DOHH2 (cell line): ENCODE measurements around the gene ZNF264.

Source experiments
- H3F3A ChIP-seq: fragments of 200-600 bp; sonication (generic), shearing (Covaris generic); 2 replicates; pipeline ENCODE4 v1.6.0; 2016; ENCODE audit warnings: antibody characterized with exemption, mild to moderate bottlenecking; ENCODE audit not compliant: control insufficient read depth, insufficient read depth
- H3K27ac ChIP-seq: fragments of 200-600 bp; sonication (generic); 2 replicates; pipeline ENCODE4 v1.5.1; 2014; ENCODE audit warnings: low read depth, mild to moderate bottlenecking, low read length, moderate library complexity
- H3K27me3 ChIP-seq: fragments of 200-600 bp; sonication (generic); 2 replicates; pipeline ENCODE4 v1.6.1; 2014; ENCODE audit warnings: mild to moderate bottlenecking, low read length, mixed read lengths; ENCODE audit not compliant: control insufficient read depth
- H3K36me3 ChIP-seq: fragments of 200-600 bp; sonication (generic); 2 replicates; pipeline ENCODE4 v1.6.1; 2014; ENCODE audit warnings: mild to moderate bottlenecking, low read length, moderate library complexity, mixed read lengths; ENCODE audit not compliant: control insufficient read depth
- H3K4me1 ChIP-seq: fragments of 200-600 bp; sonication (generic); 2 replicates; pipeline ENCODE4 v1.6.1; 2014; ENCODE audit warnings: mild to moderate bottlenecking, low read length, mixed read lengths; ENCODE audit not compliant: control insufficient read depth
- H3K4me2 ChIP-seq: fragments of 200-600 bp; sonication (generic); 2 replicates; pipeline ENCODE4 v1.6.0; 2014; ENCODE audit warnings: mild to moderate bottlenecking, low read length, moderate library complexity
- H3K4me3 ChIP-seq: fragments of 200-600 bp; sonication (generic); 2 replicates; pipeline ENCODE4 v1.5.1; 2014; ENCODE audit warnings: mild to moderate bottlenecking, low read length, mixed read lengths
- H3K79me2 ChIP-seq: fragments of 200-600 bp; sonication (generic); 2 replicates; pipeline ENCODE4 v1.6.1; 2014; ENCODE audit warnings: mild to moderate bottlenecking, low read length, mixed read lengths; ENCODE audit not compliant: control insufficient read depth
- H3K9me2 ChIP-seq: fragments of 200-600 bp; sonication (generic); replicated peaks from 2 replicates; pipeline ENCODE4 v1.6.1; 2014; ENCODE audit warnings: mild to moderate bottlenecking, low read length, mixed read lengths; ENCODE audit not compliant: control insufficient read depth
- H3K9me3 ChIP-seq: fragments of 200-600 bp; sonication (generic); 2 replicates; pipeline ENCODE4 v1.6.1; 2014; ENCODE audit warnings: antibody characterized with exemption, low read length, mixed read lengths; ENCODE audit not compliant: control insufficient read depth, insufficient read depth
- H4K20me1 ChIP-seq: fragments of 200-600 bp; sonication (generic); 2 replicates; pipeline ENCODE4 v1.6.0; 2014; ENCODE audit warnings: low read depth, mild to moderate bottlenecking, antibody characterized with exemption, low read length, moderate library complexity; ENCODE audit not compliant: control insufficient read depth, insufficient read depth
- EZH2phosphoT487 ChIP-seq: fragments of 200-600 bp; sonication (generic); IDR thresholded peaks from 2 replicates; pipeline ENCODE4 v1.6.1; 2017; ENCODE audit warnings: borderline replicate concordance, mild to moderate bottlenecking, antibody characterized with exemption, low read length, moderate library complexity, mixed read lengths
- TF ChIP-seq, protein P1 (sequence below): fragments of 200-600 bp; sonication (generic); IDR thresholded peaks from one replicate; pipeline ENCODE4 v1.5.1; 2014; ENCODE audit warnings: antibody characterized with exemption, mild to moderate bottlenecking, low read depth, low read length; ENCODE audit not compliant: poor library complexity, severe bottlenecking

ZNF264 gene

DNA sequence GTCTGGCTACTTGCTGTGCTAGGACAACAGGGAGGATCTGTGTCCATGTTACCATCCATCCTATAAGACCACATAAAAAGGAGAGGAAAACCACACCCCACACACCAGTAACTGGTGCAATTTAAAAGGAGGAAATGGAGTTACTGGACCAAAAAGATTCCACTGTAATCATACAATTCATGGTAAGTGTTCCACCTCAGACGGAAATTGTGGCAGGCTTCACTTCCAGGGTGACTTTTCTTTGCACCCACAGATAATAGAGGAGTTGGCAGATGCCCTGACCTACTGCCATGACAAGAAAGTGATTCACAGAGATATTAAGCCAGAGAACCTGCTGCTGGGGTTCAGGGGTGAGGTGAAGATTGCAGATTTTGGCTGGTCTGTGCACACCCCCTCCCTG, 41.9 kb downstream of the ZNF264 start:
- H3K4me3 ChIP-seq: no peak overlapping the region
- H3K36me3 ChIP-seq: no peaks in the 10 kb centered on the region
- peaks cover 15% of the 10 kb centered on the region; the same call in 1 of the 2 replicates for H3K9me3 ChIP-seq
- no peaks in the 10 kb centered on the region for H3F3A ChIP-seq
- no peaks in the 10 kb centered on the region for H3K4me1 ChIP-seq
- TF ChIP-seq, protein P1, sequence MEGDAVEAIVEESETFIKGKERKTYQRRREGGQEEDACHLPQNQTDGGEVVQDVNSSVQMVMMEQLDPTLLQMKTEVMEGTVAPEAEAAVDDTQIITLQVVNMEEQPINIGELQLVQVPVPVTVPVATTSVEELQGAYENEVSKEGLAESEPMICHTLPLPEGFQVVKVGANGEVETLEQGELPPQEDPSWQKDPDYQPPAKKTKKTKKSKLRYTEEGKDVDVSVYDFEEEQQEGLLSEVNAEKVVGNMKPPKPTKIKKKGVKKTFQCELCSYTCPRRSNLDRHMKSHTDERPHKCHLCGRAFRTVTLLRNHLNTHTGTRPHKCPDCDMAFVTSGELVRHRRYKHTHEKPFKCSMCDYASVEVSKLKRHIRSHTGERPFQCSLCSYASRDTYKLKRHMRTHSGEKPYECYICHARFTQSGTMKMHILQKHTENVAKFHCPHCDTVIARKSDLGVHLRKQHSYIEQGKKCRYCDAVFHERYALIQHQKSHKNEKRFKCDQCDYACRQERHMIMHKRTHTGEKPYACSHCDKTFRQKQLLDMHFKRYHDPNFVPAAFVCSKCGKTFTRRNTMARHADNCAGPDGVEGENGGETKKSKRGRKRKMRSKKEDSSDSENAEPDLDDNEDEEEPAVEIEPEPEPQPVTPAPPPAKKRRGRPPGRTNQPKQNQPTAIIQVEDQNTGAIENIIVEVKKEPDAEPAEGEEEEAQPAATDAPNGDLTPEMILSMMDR: no peak
- TF ChIP-seq EZH2phosphoT487: no peak
- H3K27ac ChIP-seq: no peak overlapping the region
- H4K20me1 ChIP-seq: no peaks in the 10 kb centered on the region
- no peaks in the 10 kb centered on the region for H3K27me3 ChIP-seq
- H3K9me2 ChIP-seq: no peaks in the 10 kb centered on the region
- no peak overlapping the region for H3K4me2 ChIP-seq
- no peaks in the 10 kb centered on the region for H3K79me2 ChIP-seq

DNA sequence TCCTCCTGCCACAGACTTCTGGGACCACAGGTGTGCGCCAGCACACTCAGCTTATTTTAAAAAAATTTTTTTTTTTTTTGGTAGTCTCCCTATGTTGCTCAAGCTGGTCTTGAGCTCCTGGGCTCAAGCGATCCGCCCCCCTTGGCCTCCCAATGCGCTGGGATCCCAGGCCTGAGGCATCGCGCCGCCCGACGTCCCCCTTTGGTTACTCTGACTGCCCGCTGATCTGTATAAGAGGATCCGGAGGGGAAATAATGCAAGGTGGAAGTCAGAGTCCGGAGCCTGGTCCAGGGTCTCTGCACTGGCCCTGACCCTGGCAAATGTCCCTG, 48.6 kb downstream of the ZNF264 start:
- Histone ChIP-seq H4K20me1 (no peaks in the 10 kb centered on the region), H3K4me2 (peak overlapping the region; percentile 78), H3K4me3 (peak overlapping the region; percentile 85), H3K27ac (0 out of 2 replicates have a peak overlapping the region, but pooled peaks have one; percentile 43), H3K27me3 (no peaks in the 10 kb centered on the region), H3K9me3 (peaks cover 11% of the 10 kb centered on the region; the same call in 1 of the 2 replicates), H3K79me2 (peaks cover 5% of the 10 kb centered on the region; the same call in 1 of the 2 replicates), H3K4me1 (peaks cover 12% of the 10 kb centered on the region), H3K36me3 (no peaks in the 10 kb centered on the region; the same call in 1 of the 2 replicates), H3F3A (no peaks in the 10 kb centered on the region), H3K9me2 (no peaks in the 10 kb centered on the region)
- TF ChIP-seq, protein P1: no peak
- TF ChIP-seq EZH2phosphoT487: no peak

- Histone ChIP-seq H3K27ac (peak within 1 kb of the TSS; percentile 43), H4K20me1 (no peaks in the 10 kb centered on the region), H3K9me3 (peaks cover 10% of the 10 kb centered on the region; the same call in 1 of the 2 replicates), H3K36me3 (no peaks in the 10 kb centered on the region; the same call in 1 of the 2 replicates), H3K4me2 (peak within 1 kb of the TSS; percentile 78), H3K9me2 (no peaks in the 10 kb centered on the region), H3F3A (no peaks in the 10 kb centered on the region), H3K27me3 (no peaks in the 10 kb centered on the region), H3K79me2 (peaks cover 5% of the 10 kb centered on the region; the same call in 1 of the 2 replicates), H3K4me1 (peaks cover 12% of the 10 kb centered on the region), H3K4me3 (peak within 1 kb of the TSS; percentile 85)
- no peak for TF ChIP-seq EZH2phosphoT487
- TF ChIP-seq, protein P1: no peak
These were observed 49.2 kb downstream of the ZNF264 start, which contains the start of gene ZNF805 for GRCh38 chr19:57240311-57241090. Gene ZNF805 (plus strand): TSS chr19:57240632. CDS start chr19:57240892, 260 bp downstream.
